HepG2 (cell line): ENCODE results near the gene DELE1. TPM values are rescaled to one million over a fixed set of nuclear protein-coding genes. Genes with fewer than 3 reads are reported as not detected.

ENCODE experiments used
- ATAC-seq: fragments of 200-7000 bp; cut with Tn5 transposase; 3 replicates; pipeline ENCODE4 v1.9.1; 2020; ENCODE audit warnings: mild to moderate bottlenecking, moderate library complexity
- BruUV-seq: library from RNA; stranded (reverse); fragments of 400-500 nt; replicated peaks from 2 replicates; lab custom pipeline; 2021; lab: Mats Ljungman, UMichigan
- CTCF ChIA-PET: fragments of 300-600 bp; formaldehyde crosslinking; extraction: SDS; loops from one replicate; lab custom pipeline; 2021; ENCODE audit warnings: low total read pairs, inconsistent platforms, low intra/inter-chr PET ratio; lab: Yijun Ruan, JAX
- POLR2A ChIA-PET: fragments of 350-600 bp; sonication (Branson Sonifier 250); formaldehyde crosslinking; loops from one replicate; lab custom pipeline; 2020; ENCODE audit warnings: antibody characterized with exemption, inconsistent platforms; lab: Yijun Ruan, JAX
- DNase-seq: peaks from one replicate; pipeline ENCODE4 v3.0.0-alpha.2; 2015; ENCODE audit warnings: low spot score
- FAIRE-seq: peaks from 3 replicates; lab custom pipeline; 2011; peaks lifted over from hg19 to GRCh38; lab: Jason Lieb, UNC
- H2AFZ ChIP-seq: one replicate; pipeline ENCODE4 v1.6.1; 2011; ENCODE audit warnings: low read length, inconsistent platforms
- H3K27ac ChIP-seq: fragments of 300-600 bp; 3 replicates; pipeline ENCODE4 v1.8.0; 2011; ENCODE audit warnings: mixed run types, mild to moderate bottlenecking, mixed read lengths, low read length, inconsistent platforms; ENCODE audit not compliant: insufficient read depth; ENCODE audit errors: extremely low read length
- H3K27me3 ChIP-seq, 2 experiments: fragments of 200-600 bp in 1 of 2; 2 replicates in 1 of 2; 3 replicates in 1 of 2; pipeline versions ENCODE4 v1.6.0 to v1.8.0; 2011; ENCODE audit warnings: low read length in 2 of 2, mild to moderate bottlenecking in 2 of 2, moderate library complexity in 2 of 2, inconsistent platforms in 1 of 2; ENCODE audit not compliant: insufficient read depth in 2 of 2, control insufficient read depth in 1 of 2
- H3K36me3 ChIP-seq, 2 experiments: fragments of 200-600 bp in 1 of 2; replicated peaks in 1 of 2; 2 replicates in 1 of 2; 3 replicates in 1 of 2; pipeline versions ENCODE4 v1.5.1 to v1.8.0; 2011; ENCODE audit warnings: low read length in 2 of 2, inconsistent platforms in 1 of 2; ENCODE audit not compliant: insufficient read depth in 2 of 2, control insufficient read depth in 1 of 2
- H3K4me1 ChIP-seq: 2 replicates; pipeline ENCODE4 v1.5.1; 2012; ENCODE audit warnings: low read length, inconsistent platforms; ENCODE audit not compliant: insufficient read depth
- H3K4me2 ChIP-seq: 2 replicates; pipeline ENCODE4 v1.6.0; 2011; ENCODE audit warnings: low read depth, low read length, inconsistent platforms
- H3K4me3 ChIP-seq, 3 experiments: fragments of 200-600 bp in 1 of 3; sonication (generic), shearing (Covaris generic) in 1 of 3; replicated peaks in 1 of 3; 2 replicates each; pipeline ENCODE4 v1.5.1; 2011 to 2016; ENCODE audit warnings: low read length in 3 of 3, inconsistent platforms in 2 of 3, low read depth in 2 of 3, mild to moderate bottlenecking in 2 of 3, control low read depth in 1 of 3, mixed read lengths in 1 of 3; ENCODE audit not compliant: insufficient read depth in 1 of 3
- H3K79me2 ChIP-seq: one replicate; pipeline ENCODE4 v1.6.1; 2011; ENCODE audit warnings: low read length, inconsistent platforms; ENCODE audit not compliant: insufficient read depth
- H3K9ac ChIP-seq: 2 replicates; pipeline ENCODE4 v1.6.0; 2011; ENCODE audit warnings: mild to moderate bottlenecking, low read depth, low read length, inconsistent platforms; ENCODE audit not compliant: insufficient read depth
- H3K9me3 ChIP-seq: 2 replicates; pipeline ENCODE4 v1.5.1; 2012; ENCODE audit warnings: mild to moderate bottlenecking, low read length
- H4K20me1 ChIP-seq: 2 replicates; pipeline ENCODE4 v1.6.0; 2011; ENCODE audit warnings: inconsistent platforms, mild to moderate bottlenecking, low read length, moderate library complexity; ENCODE audit not compliant: insufficient read depth
- CBX1 ChIP-seq: IDR thresholded peaks from one replicate; pipeline ENCODE4 v1.6.1; 2016; ENCODE audit warnings: antibody characterized with exemption, low read depth
- CREM ChIP-seq, 2 experiments: sonication (generic) in 1 of 2; formaldehyde crosslinking in 1 of 2; IDR thresholded peaks; 2 replicates each; pipeline versions ENCODE4 v1.4.0 to v1.6.1; 2016 to 2020; ENCODE audit warnings: antibody characterized with exemption in 1 of 2, mild to moderate bottlenecking in 1 of 2, missing genetic modification reagents in 1 of 2
- IRF2 ChIP-seq: IDR thresholded peaks from 2 replicates; pipeline ENCODE4 v1.6.1; 2018; ENCODE audit warnings: missing genetic modification reagents, missing compliant biosample characterization
- MED1 ChIP-seq: sonication (generic); formaldehyde crosslinking; IDR thresholded peaks from 2 replicates; pipeline ENCODE4 v1.4.0; 2020; ENCODE audit warnings: missing genetic modification reagents
- ZBTB25 ChIP-seq: IDR thresholded peaks from 2 replicates; pipeline ENCODE4 v1.6.1; 2018; ENCODE audit warnings: missing genetic modification reagents
- ZBTB43 ChIP-seq: sonication (generic); formaldehyde crosslinking; conservative IDR thresholded peaks from 2 replicates; pipeline ENCODE4 v1.4.0; 2020; ENCODE audit warnings: missing genetic modification reagents
- WGBS: methylation state at CpG from one replicate; pipeline ENCODE4 v1.1.6; 2017; ENCODE audit warnings: low lambda C conversion rate; 5-methylcytosine and 5-hydroxymethylcytosine counted together
- in situ Hi-C: cut with HindIII; loops from 2 replicates; pipeline ENCODE4 v1.10.0; 2017; ENCODE audit warnings: low pct_unique_long_range_greater_than_20kb; ENCODE audit not compliant: extremely low pct_ligation_motif_present
- intact Hi-C: fragments of 100-400 bp; cut with micrococcal nuclease; formaldehyde crosslinking; loops from one replicate; pipeline ENCODE4 v1.10.0; 2022; ENCODE audit not compliant: unreplicated experiment
- polyA plus RNA-seq, 8 experiments: library from polyadenylated mRNA; depleted of rRNA in 3 of 8; stranded (reverse) in 7 of 8; unstranded in 1 of 8; fragments of >200 nt; fragmentation: Illumina TruSeq in 4 of 8; extraction: Trizol in 4 of 8; gene quantifications; 2 replicates each; pipeline versions ENCODE4 v1.2.1 to v1.2.3, GENCODE V29; 2011 to 2016; ENCODE audit warnings: low read depth in 4 of 8, missing spikeins in 1 of 8, mixed read lengths in 1 of 8; ENCODE audit not compliant: insufficient read depth in 1 of 8
- total RNA-seq, 5 experiments: library from RNA; depleted of rRNA; stranded (reverse); fragments of >200 nt; fragmentation: Illumina TruSeq; extraction: Trizol; gene quantifications; 2 replicates each; pipeline ENCODE4 v1.2.3, GENCODE V29; 2016; ENCODE audit warnings: low read depth in 1 of 5

Gene DELE1
- total and polyA plus RNA-seq, 2 of the 13 experiments (the other 11 are each of a cell fraction or from before 2014, with no cell fraction given): 57.5 to 90.3 TPM

DNA sequence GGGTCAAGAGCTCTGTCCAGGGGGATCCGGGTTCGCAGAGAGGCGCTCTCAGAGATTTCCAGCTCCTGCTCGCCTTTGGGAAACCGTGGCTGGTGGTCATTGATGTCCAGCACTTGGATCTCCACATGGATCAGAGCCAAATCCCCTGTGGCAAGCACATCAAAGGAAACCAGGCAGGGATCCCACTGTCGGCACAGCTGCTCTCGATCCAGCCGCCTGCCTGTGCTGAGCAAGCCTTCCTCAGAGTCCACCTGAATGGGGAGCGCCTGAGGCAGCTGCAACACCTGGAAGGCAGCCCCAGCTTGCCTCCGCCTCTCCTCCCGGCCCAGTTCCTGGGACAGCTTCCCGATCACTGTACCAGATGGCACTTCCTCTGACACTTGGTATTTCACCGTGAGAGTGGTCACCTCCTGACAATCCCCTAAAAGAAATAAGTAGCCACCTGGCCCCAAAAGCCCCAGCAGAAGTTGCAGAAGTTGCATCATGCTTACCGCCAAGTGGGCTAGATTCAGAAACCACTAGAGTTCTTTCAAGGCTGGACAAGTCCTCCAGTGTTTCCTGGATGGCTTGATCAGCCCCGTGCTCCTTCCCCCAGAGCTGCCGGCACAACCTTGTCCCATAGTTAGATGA is 33.8 kb downstream of the DELE1 start (continued):
- no peak for TF ChIP-seq MED1
- no peak for TF ChIP-seq CREM (IDR thresholded peaks at IDR 0.05)
- no peak for TF ChIP-seq CREM (CRISPR knock-in tag; IDR thresholded peaks at IDR 0.05)

- H3K27me3 ChIP-seq: peaks cover 0 to 28% of the 10 kb centered on the region in 2 experiments; a peak in 4 of 5 replicates
- no peaks in the 10 kb centered on the region for H3K79me2 ChIP-seq
- H3K4me3 ChIP-seq: no peak within 1 kb of the TSS
- no peak within 1 kb of the TSS for H3K4me2 ChIP-seq
- no TSS peak for BruUV-seq
- intact Hi-C loops (no loop called here), in situ Hi-C loops (loop anchor here (5.0 kb wide), 1 partner anchor 271 kb away; no protein-coding TSS in a partner anchor)
- POLR2A ChIA-PET: interaction anchor here (0.8 kb wide), 1 partner anchor 11 kb away, joined by 3 read pairs; the partner anchor contains the start of gene RNF14
- no peak for FAIRE-seq
- no peaks in the 10 kb centered on the region for H3K9me3 ChIP-seq
- H2AFZ ChIP-seq: no peak within 1 kb of the TSS
- H3K27ac ChIP-seq: no peak within 1 kb of the TSS
- no peak for TF ChIP-seq ZBTB43
- TF ChIP-seq ZBTB25: no peak
- no peak for TF ChIP-seq CBX1
- TF ChIP-seq IRF2 (CRISPR knock-in tag): no peak
- DNase-seq: no peak
- no peak for ATAC-seq
- CTCF ChIA-PET: no interaction called here
- no peak within 1 kb of the TSS for H3K9ac ChIP-seq
- H3K36me3 ChIP-seq: no peaks in the 10 kb centered on the region
- peaks cover 19% of the 10 kb centered on the region for H3K4me1 ChIP-seq
- H4K20me1 ChIP-seq: no peaks in the 10 kb centered on the region
- WGBS: 43% methylated on average over 7 of the region's 7 CpGs
Observed at GRCh38 chr5:141958113-141958512, 34.4 kb downstream of the DELE1 start, which contains the start of gene PCDH12. Gene PCDH12, minus strand, starts transcription at chr5:141958202. Its CDS starts 351 bp downstream, at chr5:141957851.
